Gastrocnemius medialis (tissue), 4 donors: ENCODE measurements around the gene CNOT4.

Experiments used
- POLR2A ChIP-seq, 2 donors: fragments of 450-650 bp; IDR thresholded peaks; one replicate each; pipeline ENCODE4 v1.6.1; 2017; ENCODE audit warnings: antibody characterized with exemption in 2 of 2, mild to moderate bottlenecking in 2 of 2, moderate library complexity in 2 of 2
- TF ChIP-seq, protein P1 (sequence below), 5 experiments: fragments of 450-650 bp in 3 of 5; fragments of 200-600 bp in 2 of 5; sonication (generic) in 2 of 5; IDR thresholded peaks in 4 of 5; conservative IDR thresholded peaks in 1 of 5; 1 replicate in 4 of 5; 2 replicates in 1 of 5; pipeline ENCODE4 v1.5.1; 2016 to 2019; ENCODE audit warnings: antibody characterized with exemption in 5 of 5, mild to moderate bottlenecking in 3 of 5, moderate library complexity in 3 of 5

GRCh38 chr7:135492151-135492550 is 17.8 kb downstream of the CNOT4 start:
- TF ChIP-seq, protein P1, sequence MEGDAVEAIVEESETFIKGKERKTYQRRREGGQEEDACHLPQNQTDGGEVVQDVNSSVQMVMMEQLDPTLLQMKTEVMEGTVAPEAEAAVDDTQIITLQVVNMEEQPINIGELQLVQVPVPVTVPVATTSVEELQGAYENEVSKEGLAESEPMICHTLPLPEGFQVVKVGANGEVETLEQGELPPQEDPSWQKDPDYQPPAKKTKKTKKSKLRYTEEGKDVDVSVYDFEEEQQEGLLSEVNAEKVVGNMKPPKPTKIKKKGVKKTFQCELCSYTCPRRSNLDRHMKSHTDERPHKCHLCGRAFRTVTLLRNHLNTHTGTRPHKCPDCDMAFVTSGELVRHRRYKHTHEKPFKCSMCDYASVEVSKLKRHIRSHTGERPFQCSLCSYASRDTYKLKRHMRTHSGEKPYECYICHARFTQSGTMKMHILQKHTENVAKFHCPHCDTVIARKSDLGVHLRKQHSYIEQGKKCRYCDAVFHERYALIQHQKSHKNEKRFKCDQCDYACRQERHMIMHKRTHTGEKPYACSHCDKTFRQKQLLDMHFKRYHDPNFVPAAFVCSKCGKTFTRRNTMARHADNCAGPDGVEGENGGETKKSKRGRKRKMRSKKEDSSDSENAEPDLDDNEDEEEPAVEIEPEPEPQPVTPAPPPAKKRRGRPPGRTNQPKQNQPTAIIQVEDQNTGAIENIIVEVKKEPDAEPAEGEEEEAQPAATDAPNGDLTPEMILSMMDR (IDR thresholded peaks at IDR 0.05 in 4 of 5, conservative IDR thresholded peaks at IDR 0.05 in 1 of 5) = no peak
- no peak for TF ChIP-seq POLR2A (IDR thresholded peaks at IDR 0.05)
